NT2/D1 (cell line): Measurements from ENCODE around the gene OSBPL9.

Experiments used
- SUZ12 ChIP-seq: IDR thresholded peaks from 2 replicates; pipeline ENCODE4 v1.6.1; 2011; ENCODE audit not compliant: insufficient read length, insufficient read depth; ENCODE audit errors: extremely low read depth
- YY1 ChIP-seq: IDR thresholded peaks from 2 replicates; pipeline ENCODE4 v1.6.1; 2011; ENCODE audit not compliant: insufficient read length, insufficient read depth
- ZNF274 ChIP-seq: IDR thresholded peaks from 2 replicates; pipeline ENCODE4 v1.6.1; 2011; ENCODE audit warnings: mild to moderate bottlenecking, low read depth, low read length

DNA sequence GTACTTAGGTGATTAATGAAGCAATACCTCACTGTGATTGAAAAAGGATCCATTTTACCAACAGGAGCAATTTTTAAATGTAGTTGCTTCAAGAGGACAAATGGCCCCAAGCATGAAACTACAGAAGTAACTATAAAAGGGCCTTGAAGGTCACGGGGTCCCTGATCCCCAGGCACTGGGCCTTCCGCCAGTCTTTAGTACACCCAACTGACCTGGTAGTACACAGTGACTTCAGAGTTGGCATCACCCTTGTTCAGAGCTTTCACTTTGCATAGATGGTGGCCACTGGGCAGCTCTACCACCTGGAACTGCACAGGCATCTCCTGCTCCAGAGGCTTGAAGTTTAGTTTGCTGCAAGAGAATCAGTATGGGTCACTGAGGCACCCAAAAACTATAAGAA, 177.4 kb downstream of the OSBPL9 start:
- no peak for TF ChIP-seq ZNF274
- no peak for TF ChIP-seq SUZ12
- TF ChIP-seq YY1: no peak
